HepG2 (cell line): ENCODE measurements around the gene PTCD3. TPM values are rescaled to one million over a fixed set of nuclear protein-coding genes. Genes with fewer than 3 reads are reported as not detected.

Experiments used
- ATAC-seq: fragments of 200-7000 bp; cut with Tn5 transposase; 3 replicates; pipeline ENCODE4 v1.9.1; 2020; ENCODE audit warnings: mild to moderate bottlenecking, moderate library complexity
- BruUV-seq: library from RNA; stranded (reverse); fragments of 400-500 nt; replicated peaks from 2 replicates; lab custom pipeline; 2021; lab: Mats Ljungman, UMichigan
- CTCF ChIA-PET: fragments of 300-600 bp; formaldehyde crosslinking; extraction: SDS; loops from one replicate; lab custom pipeline; 2021; ENCODE audit warnings: low total read pairs, inconsistent platforms, low intra/inter-chr PET ratio; lab: Yijun Ruan, JAX
- POLR2A ChIA-PET: fragments of 350-600 bp; sonication (Branson Sonifier 250); formaldehyde crosslinking; loops from one replicate; lab custom pipeline; 2020; ENCODE audit warnings: antibody characterized with exemption, inconsistent platforms; lab: Yijun Ruan, JAX
- DNase-seq: peaks from one replicate; pipeline ENCODE4 v3.0.0-alpha.2; 2015; ENCODE audit warnings: low spot score
- FAIRE-seq: peaks from 3 replicates; lab custom pipeline; 2011; peaks lifted over from hg19 to GRCh38; lab: Jason Lieb, UNC
- H2AFZ ChIP-seq: one replicate; pipeline ENCODE4 v1.6.1; 2011; ENCODE audit warnings: low read length, inconsistent platforms
- H3K27ac ChIP-seq: fragments of 300-600 bp; 3 replicates; pipeline ENCODE4 v1.8.0; 2011; ENCODE audit warnings: mixed run types, mild to moderate bottlenecking, mixed read lengths, low read length, inconsistent platforms; ENCODE audit not compliant: insufficient read depth; ENCODE audit errors: extremely low read length
- H3K27me3 ChIP-seq, 2 experiments: fragments of 200-600 bp in 1 of 2; 2 replicates in 1 of 2; 3 replicates in 1 of 2; pipeline versions ENCODE4 v1.6.0 to v1.8.0; 2011; ENCODE audit warnings: low read length in 2 of 2, mild to moderate bottlenecking in 2 of 2, moderate library complexity in 2 of 2, inconsistent platforms in 1 of 2; ENCODE audit not compliant: insufficient read depth in 2 of 2, control insufficient read depth in 1 of 2
- H3K36me3 ChIP-seq, 2 experiments: fragments of 200-600 bp in 1 of 2; replicated peaks in 1 of 2; 2 replicates in 1 of 2; 3 replicates in 1 of 2; pipeline versions ENCODE4 v1.5.1 to v1.8.0; 2011; ENCODE audit warnings: low read length in 2 of 2, inconsistent platforms in 1 of 2; ENCODE audit not compliant: insufficient read depth in 2 of 2, control insufficient read depth in 1 of 2
- H3K4me1 ChIP-seq: 2 replicates; pipeline ENCODE4 v1.5.1; 2012; ENCODE audit warnings: low read length, inconsistent platforms; ENCODE audit not compliant: insufficient read depth
- H3K4me2 ChIP-seq: 2 replicates; pipeline ENCODE4 v1.6.0; 2011; ENCODE audit warnings: low read depth, low read length, inconsistent platforms
- H3K4me3 ChIP-seq, 3 experiments: fragments of 200-600 bp in 1 of 3; sonication (generic), shearing (Covaris generic) in 1 of 3; replicated peaks in 1 of 3; 2 replicates each; pipeline ENCODE4 v1.5.1; 2011 to 2016; ENCODE audit warnings: low read length in 3 of 3, inconsistent platforms in 2 of 3, low read depth in 2 of 3, mild to moderate bottlenecking in 2 of 3, control low read depth in 1 of 3, mixed read lengths in 1 of 3; ENCODE audit not compliant: insufficient read depth in 1 of 3
- H3K79me2 ChIP-seq: one replicate; pipeline ENCODE4 v1.6.1; 2011; ENCODE audit warnings: low read length, inconsistent platforms; ENCODE audit not compliant: insufficient read depth
- H3K9ac ChIP-seq: 2 replicates; pipeline ENCODE4 v1.6.0; 2011; ENCODE audit warnings: mild to moderate bottlenecking, low read depth, low read length, inconsistent platforms; ENCODE audit not compliant: insufficient read depth
- H3K9me3 ChIP-seq: 2 replicates; pipeline ENCODE4 v1.5.1; 2012; ENCODE audit warnings: mild to moderate bottlenecking, low read length
- H4K20me1 ChIP-seq: 2 replicates; pipeline ENCODE4 v1.6.0; 2011; ENCODE audit warnings: inconsistent platforms, mild to moderate bottlenecking, low read length, moderate library complexity; ENCODE audit not compliant: insufficient read depth
- BRD4 ChIP-seq: sonication (generic); formaldehyde crosslinking; IDR thresholded peaks from 2 replicates; pipeline ENCODE4 v1.4.0; 2020; ENCODE audit warnings: missing genetic modification reagents
- KLF12 ChIP-seq: sonication (generic); formaldehyde crosslinking; IDR thresholded peaks from 2 replicates; pipeline ENCODE4 v1.4.0; 2020; ENCODE audit warnings: missing genetic modification reagents, borderline replicate concordance
- MIXL1 ChIP-seq: IDR thresholded peaks from 2 replicates; pipeline ENCODE4 v1.6.1; 2016
- NFE2 ChIP-seq: sonication (generic); formaldehyde crosslinking; IDR thresholded peaks from 2 replicates; pipeline ENCODE4 v1.4.0; 2020; ENCODE audit warnings: missing genetic modification reagents
- NFRKB ChIP-seq: fragments of 450-650 bp; IDR thresholded peaks from 2 replicates; pipeline ENCODE4 v1.6.1; 2017
- NR1H2 ChIP-seq: sonication (generic); formaldehyde crosslinking; IDR thresholded peaks from 2 replicates; pipeline ENCODE4 v1.8.1; 2022; ENCODE audit warnings: low read depth, missing genetic modification reagents, borderline replicate concordance
- RARG ChIP-seq: sonication (generic); formaldehyde crosslinking; IDR thresholded peaks from 2 replicates; pipeline ENCODE4 v1.4.0; 2020; ENCODE audit warnings: low read depth, mild to moderate bottlenecking, missing genetic modification reagents
- SNRNP70 ChIP-seq: fragments of 200-400 bp; formaldehyde crosslinking; IDR thresholded peaks from 2 replicates; pipeline ENCODE4 v1.6.1; 2017; ENCODE audit warnings: mild to moderate bottlenecking, low read depth, low read length, moderate library complexity
- SUZ12 ChIP-seq: fragments of 150-350 bp; IDR thresholded peaks from 2 replicates; pipeline ENCODE4 v1.6.1; 2014; ENCODE audit warnings: low read depth, low read length
- ZNF17 ChIP-seq: sonication (generic); formaldehyde crosslinking; IDR thresholded peaks from 2 replicates; pipeline ENCODE4 v1.5.0; 2020; ENCODE audit warnings: mild to moderate bottlenecking, missing genetic modification reagents
- ZNF367 ChIP-seq: sonication (generic); formaldehyde crosslinking; IDR thresholded peaks from 2 replicates; pipeline ENCODE4 v1.4.0; 2020; ENCODE audit warnings: missing genetic modification reagents, borderline replicate concordance
- ZNF777 ChIP-seq: sonication (generic); formaldehyde crosslinking; IDR thresholded peaks from 2 replicates; pipeline ENCODE4 v1.4.0; 2020; ENCODE audit warnings: missing genetic modification reagents
- ZSCAN29 ChIP-seq: sonication (generic); formaldehyde crosslinking; conservative IDR thresholded peaks from 2 replicates; pipeline ENCODE4 v1.4.0; 2020; ENCODE audit warnings: mild to moderate bottlenecking, missing genetic modification reagents
- WGBS: methylation state at CpG from one replicate; pipeline ENCODE4 v1.1.6; 2017; ENCODE audit warnings: low lambda C conversion rate; 5-methylcytosine and 5-hydroxymethylcytosine counted together
- in situ Hi-C: cut with HindIII; loops from 2 replicates; pipeline ENCODE4 v1.10.0; 2017; ENCODE audit warnings: low pct_unique_long_range_greater_than_20kb; ENCODE audit not compliant: extremely low pct_ligation_motif_present
- intact Hi-C: fragments of 100-400 bp; cut with micrococcal nuclease; formaldehyde crosslinking; loops from one replicate; pipeline ENCODE4 v1.10.0; 2022; ENCODE audit not compliant: unreplicated experiment
- polyA plus RNA-seq, 8 experiments: library from polyadenylated mRNA; depleted of rRNA in 3 of 8; stranded (reverse) in 7 of 8; unstranded in 1 of 8; fragments of >200 nt; fragmentation: Illumina TruSeq in 4 of 8; extraction: Trizol in 4 of 8; gene quantifications; 2 replicates each; pipeline versions ENCODE4 v1.2.1 to v1.2.3, GENCODE V29; 2011 to 2016; ENCODE audit warnings: low read depth in 4 of 8, missing spikeins in 1 of 8, mixed read lengths in 1 of 8; ENCODE audit not compliant: insufficient read depth in 1 of 8
- total RNA-seq, 5 experiments: library from RNA; depleted of rRNA; stranded (reverse); fragments of >200 nt; fragmentation: Illumina TruSeq; extraction: Trizol; gene quantifications; 2 replicates each; pipeline ENCODE4 v1.2.3, GENCODE V29; 2016; ENCODE audit warnings: low read depth in 1 of 5
- TF ChIP-seq, protein P1 (sequence below): IDR thresholded peaks from 2 replicates; pipeline ENCODE4 v1.6.1; 2016; ENCODE audit warnings: mild to moderate bottlenecking, missing biosample characterization, missing genetic modification reagents
- TF ChIP-seq, protein P2 (sequence below): sonication (generic); formaldehyde crosslinking; conservative IDR thresholded peaks from 2 replicates; pipeline ENCODE4 v1.8.1; 2023; ENCODE audit warnings: missing genetic modification reagents
- TF ChIP-seq, protein P3 (sequence below): sonication (generic); formaldehyde crosslinking; IDR thresholded peaks from 2 replicates; pipeline ENCODE4 v1.4.0; 2020; ENCODE audit warnings: missing genetic modification reagents

Gene PTCD3
- total and polyA plus RNA-seq, 2 of the 13 experiments (the other 11 are each of a cell fraction or from before 2014, with no cell fraction given) = 124 to 309 TPM

DNA sequence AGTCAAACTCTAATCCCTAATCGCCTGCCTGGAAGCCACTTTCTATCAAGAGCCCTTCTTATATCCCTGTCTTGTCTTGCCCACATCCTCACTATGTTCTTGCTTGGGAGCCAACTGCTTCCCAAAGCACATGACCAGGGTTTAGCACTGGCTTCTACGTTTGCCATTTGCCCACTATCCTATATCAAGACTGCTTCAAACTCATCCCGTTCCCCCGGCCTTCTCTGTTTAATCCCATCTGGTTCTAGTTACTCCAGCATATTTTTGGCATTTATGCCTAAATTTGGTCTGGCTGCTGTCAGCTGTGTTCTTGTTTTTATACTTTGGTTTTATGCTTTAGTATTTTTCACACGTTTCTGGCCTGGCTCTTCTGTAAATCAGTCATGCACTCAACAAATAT is 40.5 kb upstream of the PTCD3 start:
- 77% methylated on average over 5 of the region's 5 CpGs for WGBS
- TF ChIP-seq MIXL1 (CRISPR knock-in tag) (no peak), RARG (CRISPR knock-in tag) (no peak), SNRNP70 (no peak), NFE2 (CRISPR knock-in tag) (no peak), NFRKB (no peak), ZSCAN29 (CRISPR knock-in tag) (no peak), SUZ12 (no peak), ZNF367 (no peak), ZNF17 (no peak), KLF12 (no peak), BRD4 (CRISPR knock-in tag) (no peak), ZNF777 (no peak), NR1H2 (CRISPR knock-in tag) (no peak)
- TF ChIP-seq, protein P1, sequence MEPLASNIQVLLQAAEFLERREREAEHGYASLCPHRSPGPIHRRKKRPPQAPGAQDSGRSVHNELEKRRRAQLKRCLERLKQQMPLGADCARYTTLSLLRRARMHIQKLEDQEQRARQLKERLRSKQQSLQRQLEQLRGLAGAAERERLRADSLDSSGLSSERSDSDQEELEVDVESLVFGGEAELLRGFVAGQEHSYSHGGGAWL = no peak
- TF ChIP-seq, protein P2, sequence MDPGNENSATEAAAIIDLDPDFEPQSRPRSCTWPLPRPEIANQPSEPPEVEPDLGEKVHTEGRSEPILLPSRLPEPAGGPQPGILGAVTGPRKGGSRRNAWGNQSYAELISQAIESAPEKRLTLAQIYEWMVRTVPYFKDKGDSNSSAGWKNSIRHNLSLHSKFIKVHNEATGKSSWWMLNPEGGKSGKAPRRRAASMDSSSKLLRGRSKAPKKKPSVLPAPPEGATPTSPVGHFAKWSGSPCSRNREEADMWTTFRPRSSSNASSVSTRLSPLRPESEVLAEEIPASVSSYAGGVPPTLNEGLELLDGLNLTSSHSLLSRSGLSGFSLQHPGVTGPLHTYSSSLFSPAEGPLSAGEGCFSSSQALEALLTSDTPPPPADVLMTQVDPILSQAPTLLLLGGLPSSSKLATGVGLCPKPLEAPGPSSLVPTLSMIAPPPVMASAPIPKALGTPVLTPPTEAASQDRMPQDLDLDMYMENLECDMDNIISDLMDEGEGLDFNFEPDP (CRISPR knock-in tag) = no peak
- TF ChIP-seq, protein P3, sequence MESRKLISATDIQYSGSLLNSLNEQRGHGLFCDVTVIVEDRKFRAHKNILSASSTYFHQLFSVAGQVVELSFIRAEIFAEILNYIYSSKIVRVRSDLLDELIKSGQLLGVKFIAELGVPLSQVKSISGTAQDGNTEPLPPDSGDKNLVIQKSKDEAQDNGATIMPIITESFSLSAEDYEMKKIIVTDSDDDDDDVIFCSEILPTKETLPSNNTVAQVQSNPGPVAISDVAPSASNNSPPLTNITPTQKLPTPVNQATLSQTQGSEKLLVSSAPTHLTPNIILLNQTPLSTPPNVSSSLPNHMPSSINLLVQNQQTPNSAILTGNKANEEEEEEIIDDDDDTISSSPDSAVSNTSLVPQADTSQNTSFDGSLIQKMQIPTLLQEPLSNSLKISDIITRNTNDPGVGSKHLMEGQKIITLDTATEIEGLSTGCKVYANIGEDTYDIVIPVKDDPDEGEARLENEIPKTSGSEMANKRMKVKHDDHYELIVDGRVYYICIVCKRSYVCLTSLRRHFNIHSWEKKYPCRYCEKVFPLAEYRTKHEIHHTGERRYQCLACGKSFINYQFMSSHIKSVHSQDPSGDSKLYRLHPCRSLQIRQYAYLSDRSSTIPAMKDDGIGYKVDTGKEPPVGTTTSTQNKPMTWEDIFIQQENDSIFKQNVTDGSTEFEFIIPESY (CRISPR knock-in tag) = no peak
- no peak overlapping the region for H3K4me3 ChIP-seq
- no TSS peak for BruUV-seq
- no peaks in the 10 kb centered on the region for H3K27me3 ChIP-seq
- H2AFZ ChIP-seq = no peak overlapping the region
- H3K27ac ChIP-seq = no peak overlapping the region
- H3K79me2 ChIP-seq = no peaks in the 10 kb centered on the region
- CTCF ChIA-PET = no interaction called here
- DNase-seq = no peak
- H3K4me1 ChIP-seq = peaks cover 13% of the 10 kb centered on the region
- POLR2A ChIA-PET = no interaction called here
- no peak for ATAC-seq
- no peak overlapping the region for H3K9ac ChIP-seq
- FAIRE-seq = no peak
- intact Hi-C loops = no loop called here
- peaks cover 34 to 95% of the 10 kb centered on the region in 2 experiments for H3K36me3 ChIP-seq
- no peaks in the 10 kb centered on the region for H3K9me3 ChIP-seq
- H3K4me2 ChIP-seq = no peak overlapping the region
- in situ Hi-C loops = no loop called here
- no peaks in the 10 kb centered on the region for H4K20me1 ChIP-seq
